ENCODE results near the gene LOXL3.

Gene LOXL3

GRCh38 chr2:74516650-74517049, 37.1 kb downstream of the LOXL3 start:
- no peak for TF ChIP-seq ZNF211 (tag by site-specific recombination; IDR thresholded peaks at IDR 0.05; ENCODE audit: low read depth)
- TF ChIP-seq ZNF707 (tag by site-specific recombination; IDR thresholded peaks at IDR 0.05), result no peak
- TF ChIP-seq SALL2 (tag by site-specific recombination; IDR thresholded peaks at IDR 0.05; ENCODE audit: borderline replicate concordance), result no peak
- TF ChIP-seq HOXD13 (CRISPR knock-in tag; IDR thresholded peaks at IDR 0.05; ENCODE audit: borderline replicate concordance), result no peak
- TF ChIP-seq PRDM4 (tag by site-specific recombination; IDR thresholded peaks at IDR 0.05), result no peak
- TF ChIP-seq WT1 (tag by site-specific recombination; IDR thresholded peaks at IDR 0.05), result no peak
- no peak for TF ChIP-seq ZNF600 (tag by site-specific recombination; IDR thresholded peaks at IDR 0.05)
- TF ChIP-seq, protein P1, sequence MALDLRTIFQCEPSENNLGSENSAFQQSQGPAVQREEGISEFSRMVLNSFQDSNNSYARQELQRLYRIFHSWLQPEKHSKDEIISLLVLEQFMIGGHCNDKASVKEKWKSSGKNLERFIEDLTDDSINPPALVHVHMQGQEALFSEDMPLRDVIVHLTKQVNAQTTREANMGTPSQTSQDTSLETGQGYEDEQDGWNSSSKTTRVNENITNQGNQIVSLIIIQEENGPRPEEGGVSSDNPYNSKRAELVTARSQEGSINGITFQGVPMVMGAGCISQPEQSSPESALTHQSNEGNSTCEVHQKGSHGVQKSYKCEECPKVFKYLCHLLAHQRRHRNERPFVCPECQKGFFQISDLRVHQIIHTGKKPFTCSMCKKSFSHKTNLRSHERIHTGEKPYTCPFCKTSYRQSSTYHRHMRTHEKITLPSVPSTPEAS (tag by site-specific recombination; IDR thresholded peaks at IDR 0.05), result no peak
- TF ChIP-seq, protein P2, sequence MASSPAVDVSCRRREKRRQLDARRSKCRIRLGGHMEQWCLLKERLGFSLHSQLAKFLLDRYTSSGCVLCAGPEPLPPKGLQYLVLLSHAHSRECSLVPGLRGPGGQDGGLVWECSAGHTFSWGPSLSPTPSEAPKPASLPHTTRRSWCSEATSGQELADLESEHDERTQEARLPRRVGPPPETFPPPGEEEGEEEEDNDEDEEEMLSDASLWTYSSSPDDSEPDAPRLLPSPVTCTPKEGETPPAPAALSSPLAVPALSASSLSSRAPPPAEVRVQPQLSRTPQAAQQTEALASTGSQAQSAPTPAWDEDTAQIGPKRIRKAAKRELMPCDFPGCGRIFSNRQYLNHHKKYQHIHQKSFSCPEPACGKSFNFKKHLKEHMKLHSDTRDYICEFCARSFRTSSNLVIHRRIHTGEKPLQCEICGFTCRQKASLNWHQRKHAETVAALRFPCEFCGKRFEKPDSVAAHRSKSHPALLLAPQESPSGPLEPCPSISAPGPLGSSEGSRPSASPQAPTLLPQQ (tag by site-specific recombination; IDR thresholded peaks at IDR 0.05), result no peak
- no peak for TF ChIP-seq RBAK (tag by site-specific recombination; IDR thresholded peaks at IDR 0.05)
- no peak for TF ChIP-seq SCRT2 (tag by site-specific recombination; IDR thresholded peaks at IDR 0.05)
- no peaks in the 10 kb centered on the region for H3K9me3 ChIP-seq (ENCODE audit: control insufficient read depth, insufficient read depth, low read depth, low read length)
- no peaks in the 10 kb centered on the region for H3K36me3 ChIP-seq (ENCODE audit: control insufficient read depth in 2 of 2, insufficient read depth in 1 of 2, low read length in 2 of 2)
- no peak overlapping the region for H3K4me3 ChIP-seq (ENCODE audit: low read depth, low read length)
- H3K4me1 ChIP-seq (ENCODE audit: control insufficient read depth, insufficient read depth, low read length), result no peaks in the 10 kb centered on the region
- ChIA-PET CTCF (no interaction called here), POLR2A (no interaction called here)
- no peak overlapping the region for H3K27ac ChIP-seq (ENCODE audit: extremely low read depth, low read depth, low read length)

- TF ChIP-seq, protein P3, sequence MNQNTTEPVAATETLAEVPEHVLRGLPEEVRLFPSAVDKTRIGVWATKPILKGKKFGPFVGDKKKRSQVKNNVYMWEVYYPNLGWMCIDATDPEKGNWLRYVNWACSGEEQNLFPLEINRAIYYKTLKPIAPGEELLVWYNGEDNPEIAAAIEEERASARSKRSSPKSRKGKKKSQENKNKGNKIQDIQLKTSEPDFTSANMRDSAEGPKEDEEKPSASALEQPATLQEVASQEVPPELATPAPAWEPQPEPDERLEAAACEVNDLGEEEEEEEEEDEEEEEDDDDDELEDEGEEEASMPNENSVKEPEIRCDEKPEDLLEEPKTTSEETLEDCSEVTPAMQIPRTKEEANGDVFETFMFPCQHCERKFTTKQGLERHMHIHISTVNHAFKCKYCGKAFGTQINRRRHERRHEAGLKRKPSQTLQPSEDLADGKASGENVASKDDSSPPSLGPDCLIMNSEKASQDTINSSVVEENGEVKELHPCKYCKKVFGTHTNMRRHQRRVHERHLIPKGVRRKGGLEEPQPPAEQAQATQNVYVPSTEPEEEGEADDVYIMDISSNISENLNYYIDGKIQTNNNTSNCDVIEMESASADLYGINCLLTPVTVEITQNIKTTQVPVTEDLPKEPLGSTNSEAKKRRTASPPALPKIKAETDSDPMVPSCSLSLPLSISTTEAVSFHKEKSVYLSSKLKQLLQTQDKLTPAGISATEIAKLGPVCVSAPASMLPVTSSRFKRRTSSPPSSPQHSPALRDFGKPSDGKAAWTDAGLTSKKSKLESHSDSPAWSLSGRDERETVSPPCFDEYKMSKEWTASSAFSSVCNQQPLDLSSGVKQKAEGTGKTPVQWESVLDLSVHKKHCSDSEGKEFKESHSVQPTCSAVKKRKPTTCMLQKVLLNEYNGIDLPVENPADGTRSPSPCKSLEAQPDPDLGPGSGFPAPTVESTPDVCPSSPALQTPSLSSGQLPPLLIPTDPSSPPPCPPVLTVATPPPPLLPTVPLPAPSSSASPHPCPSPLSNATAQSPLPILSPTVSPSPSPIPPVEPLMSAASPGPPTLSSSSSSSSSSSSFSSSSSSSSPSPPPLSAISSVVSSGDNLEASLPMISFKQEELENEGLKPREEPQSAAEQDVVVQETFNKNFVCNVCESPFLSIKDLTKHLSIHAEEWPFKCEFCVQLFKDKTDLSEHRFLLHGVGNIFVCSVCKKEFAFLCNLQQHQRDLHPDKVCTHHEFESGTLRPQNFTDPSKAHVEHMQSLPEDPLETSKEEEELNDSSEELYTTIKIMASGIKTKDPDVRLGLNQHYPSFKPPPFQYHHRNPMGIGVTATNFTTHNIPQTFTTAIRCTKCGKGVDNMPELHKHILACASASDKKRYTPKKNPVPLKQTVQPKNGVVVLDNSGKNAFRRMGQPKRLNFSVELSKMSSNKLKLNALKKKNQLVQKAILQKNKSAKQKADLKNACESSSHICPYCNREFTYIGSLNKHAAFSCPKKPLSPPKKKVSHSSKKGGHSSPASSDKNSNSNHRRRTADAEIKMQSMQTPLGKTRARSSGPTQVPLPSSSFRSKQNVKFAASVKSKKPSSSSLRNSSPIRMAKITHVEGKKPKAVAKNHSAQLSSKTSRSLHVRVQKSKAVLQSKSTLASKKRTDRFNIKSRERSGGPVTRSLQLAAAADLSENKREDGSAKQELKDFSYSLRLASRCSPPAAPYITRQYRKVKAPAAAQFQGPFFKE (tag by site-specific recombination; IDR thresholded peaks at IDR 0.05; ENCODE audit: borderline replicate concordance), result no peak
- TF ChIP-seq, protein P4, sequence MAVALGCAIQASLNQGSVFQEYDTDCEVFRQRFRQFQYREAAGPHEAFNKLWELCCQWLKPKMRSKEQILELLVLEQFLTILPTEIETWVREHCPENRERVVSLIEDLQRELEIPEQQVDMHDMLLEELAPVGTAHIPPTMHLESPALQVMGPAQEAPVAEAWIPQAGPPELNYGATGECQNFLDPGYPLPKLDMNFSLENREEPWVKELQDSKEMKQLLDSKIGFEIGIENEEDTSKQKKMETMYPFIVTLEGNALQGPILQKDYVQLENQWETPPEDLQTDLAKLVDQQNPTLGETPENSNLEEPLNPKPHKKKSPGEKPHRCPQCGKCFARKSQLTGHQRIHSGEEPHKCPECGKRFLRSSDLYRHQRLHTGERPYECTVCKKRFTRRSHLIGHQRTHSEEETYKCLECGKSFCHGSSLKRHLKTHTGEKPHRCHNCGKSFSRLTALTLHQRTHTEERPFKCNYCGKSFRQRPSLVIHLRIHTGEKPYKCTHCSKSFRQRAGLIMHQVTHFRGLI (tag by site-specific recombination; IDR thresholded peaks at IDR 0.05), result no peak
- no peak for TF ChIP-seq ZNF341 (tag by site-specific recombination; IDR thresholded peaks at IDR 0.05; ENCODE audit: low read depth)
- TF ChIP-seq ZNF274 (IDR thresholded peaks at IDR 0.05; ENCODE audit: low read length), result no peak
- no peak for TF ChIP-seq ZNF274 (tag by site-specific recombination; IDR thresholded peaks at IDR 0.05; ENCODE audit: borderline replicate concordance)
- H3K36me3 ChIP-seq (ENCODE audit: control insufficient read depth in 2 of 2, insufficient read depth in 1 of 2, low read length in 2 of 2), result no peaks in the 10 kb centered on the region
- POLR2A ChIA-PET, result no interaction called here
- no peaks in the 10 kb centered on the region for H3K4me1 ChIP-seq (ENCODE audit: control insufficient read depth, insufficient read depth, low read length)
- CTCF ChIA-PET, result no interaction called here
- no peak overlapping the region for H3K27ac ChIP-seq (ENCODE audit: extremely low read depth, low read depth, low read length)
- no peak overlapping the region for H3K4me3 ChIP-seq (ENCODE audit: low read depth, low read length)
- H3K9me3 ChIP-seq (ENCODE audit: control insufficient read depth, insufficient read depth, low read depth, low read length), result no peaks in the 10 kb centered on the region
These were observed 37.6 kb downstream of the LOXL3 start for GRCh38 chr2:74515981-74516633.
